GM15510 (cell line): ENCODE measurements around the gene TAOK1.

ENCODE experiments used
- POLR2A ChIP-seq: IDR thresholded peaks from 3 replicates; pipeline ENCODE4 v1.6.1; 2011; ENCODE audit warnings: borderline replicate concordance; ENCODE audit not compliant: insufficient read length; ENCODE audit errors: extremely low read depth

TAOK1 gene

DNA sequence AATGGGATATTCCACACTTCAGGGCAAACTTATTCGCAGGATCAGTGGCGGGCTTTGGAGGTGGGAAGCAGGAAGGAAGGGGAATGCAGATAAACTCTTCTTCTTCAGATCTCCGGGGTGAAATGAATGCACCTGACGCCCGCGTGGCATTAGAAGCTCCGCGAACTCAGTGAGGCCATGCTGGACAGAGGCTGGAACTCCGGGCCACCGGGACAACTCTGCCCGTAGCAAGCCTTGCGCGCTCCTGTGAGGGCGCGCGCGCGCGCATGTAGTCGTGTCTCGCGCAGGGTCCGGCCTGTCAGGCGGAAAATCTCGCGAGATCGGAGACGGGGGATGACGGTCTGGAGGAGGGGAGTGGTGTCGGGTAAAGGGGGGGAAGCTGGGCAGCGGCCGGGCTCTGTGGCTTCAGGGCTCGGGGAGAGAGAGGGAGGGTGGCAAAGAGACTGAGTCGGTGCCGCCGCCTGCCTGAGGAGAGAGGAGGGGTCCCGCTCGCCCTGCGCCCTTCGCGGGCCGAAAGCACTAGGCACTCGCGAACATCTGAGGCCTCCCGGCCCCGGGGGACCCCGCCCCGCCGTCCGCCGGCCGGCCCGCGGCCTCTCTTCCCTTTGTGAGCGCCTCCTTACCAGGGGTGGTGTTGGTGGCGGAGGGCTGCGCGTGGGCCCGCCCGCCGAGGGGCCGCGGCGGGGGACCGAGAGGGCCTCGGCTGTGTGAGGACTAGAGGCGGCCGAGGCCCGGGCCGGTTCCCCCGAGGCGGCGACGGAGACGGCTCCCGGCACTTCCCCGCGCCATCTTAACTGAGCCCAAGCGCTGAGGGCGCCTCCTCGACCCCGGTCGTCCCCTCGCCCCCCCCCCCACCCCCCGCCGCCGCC, at the start of gene TAOK1:
TAOK1 (plus strand) TSS at position 382 of the 869 bp plus-strand sequence. CDS start 61,186 bp downstream, outside the sequence.
- peak; percentile 91 for TF ChIP-seq POLR2A

- no peak for TF ChIP-seq POLR2A
Observed at GRCh38 chr17:29341726-29342125, 48.4 kb upstream of the TAOK1 start.

DNA sequence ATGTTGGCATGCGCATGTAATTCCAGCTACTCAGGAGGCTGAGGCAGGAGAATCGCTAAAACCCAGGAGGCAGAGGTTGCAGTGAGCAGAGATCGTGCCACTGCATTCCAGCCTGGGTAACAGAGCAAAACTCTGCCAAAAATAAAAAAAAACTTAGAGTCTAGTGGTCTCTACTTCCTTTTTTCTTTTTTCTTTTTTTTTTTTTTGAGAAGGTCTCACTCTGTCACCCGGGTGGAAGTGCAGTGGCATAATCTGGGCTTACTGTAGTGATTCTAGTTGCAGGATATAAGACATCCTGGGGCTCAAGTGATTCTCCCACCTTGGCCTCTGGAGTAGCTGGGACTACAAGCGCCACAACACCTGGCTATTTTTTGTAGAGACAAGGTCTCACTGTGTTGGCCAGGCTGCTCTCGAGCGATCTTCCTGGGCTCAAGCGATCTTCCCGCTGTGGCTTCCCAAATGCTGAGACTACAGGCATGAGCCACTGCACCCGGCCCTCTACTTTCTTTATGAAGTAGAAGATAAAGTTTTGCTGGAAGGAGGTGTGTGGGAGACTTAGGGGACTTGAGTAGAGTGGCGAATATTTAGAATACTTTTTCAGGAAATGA, 47.9 kb upstream of the TAOK1 start:
- TF ChIP-seq POLR2A: no peak

DNA sequence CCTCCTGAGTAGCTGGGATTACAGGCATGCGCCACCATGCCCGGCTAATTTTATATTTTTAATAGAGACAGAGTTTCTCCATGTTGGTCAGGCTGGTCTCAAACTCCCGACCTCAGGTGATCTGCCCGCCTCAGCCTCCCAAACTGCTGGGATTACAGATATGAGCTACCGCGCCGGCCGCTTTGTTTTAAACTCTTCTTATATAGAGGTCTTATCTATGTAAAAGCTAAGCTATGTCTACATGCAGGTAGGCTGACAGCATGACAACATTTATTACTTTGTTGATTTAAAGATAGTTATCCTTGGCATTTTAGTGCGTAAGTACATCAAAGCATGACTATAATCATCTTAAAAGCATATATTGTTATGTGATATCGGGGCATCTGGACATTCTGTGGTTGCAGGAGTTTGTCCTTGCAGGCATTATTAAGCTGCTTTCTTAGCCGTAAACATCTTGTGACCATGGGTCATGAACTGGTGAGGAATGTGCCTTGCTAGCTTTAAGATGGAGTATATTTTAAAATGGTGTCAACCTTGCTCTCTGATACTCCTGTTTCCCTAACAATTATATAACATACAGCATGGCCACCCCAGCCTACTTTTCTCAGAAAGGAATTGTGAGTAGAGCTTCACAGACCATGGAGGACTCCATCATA, 45.8 kb upstream of the TAOK1 start:
- no peak for TF ChIP-seq POLR2A

DNA sequence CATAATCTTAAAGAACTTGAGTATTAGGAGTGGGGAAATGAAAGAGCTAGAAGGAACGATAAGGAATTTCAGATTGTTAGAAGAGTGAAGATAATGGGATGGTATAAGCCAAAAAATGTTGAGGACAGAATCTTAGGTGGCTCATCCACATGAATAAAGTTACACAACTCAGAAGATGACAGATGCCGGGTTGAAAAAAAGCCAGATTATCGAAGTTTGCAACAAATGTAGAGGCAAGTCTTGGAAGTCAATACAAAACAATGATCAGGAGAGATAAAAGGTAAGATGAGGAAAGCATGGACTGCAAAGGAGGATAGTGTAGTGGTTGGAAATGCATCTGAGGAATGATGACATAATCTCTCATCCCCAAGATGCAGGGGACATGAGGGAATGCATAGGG, 45.1 kb upstream of the TAOK1 start:
- no peak for TF ChIP-seq POLR2A

DNA sequence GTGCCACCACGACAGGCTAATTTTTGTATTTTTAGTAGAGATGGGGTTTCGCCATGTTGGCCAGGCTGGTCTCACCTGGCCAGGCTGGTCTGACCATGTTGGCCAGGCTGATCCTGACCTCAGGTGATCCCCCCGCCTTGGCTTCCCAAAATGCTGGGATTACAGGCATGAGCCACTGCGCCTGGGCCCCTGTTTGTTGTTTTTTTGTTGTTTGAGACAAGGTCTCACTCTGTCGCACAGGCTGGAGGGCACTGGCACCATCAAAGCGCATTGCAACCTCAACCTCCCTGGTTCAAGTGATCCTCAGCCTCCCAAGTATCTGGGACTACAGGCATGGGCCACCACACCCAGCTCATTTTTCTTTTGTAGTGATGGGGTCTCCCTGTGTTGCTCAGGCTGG, 43.7 kb upstream of the TAOK1 start:
- TF ChIP-seq POLR2A: no peak

DNA sequence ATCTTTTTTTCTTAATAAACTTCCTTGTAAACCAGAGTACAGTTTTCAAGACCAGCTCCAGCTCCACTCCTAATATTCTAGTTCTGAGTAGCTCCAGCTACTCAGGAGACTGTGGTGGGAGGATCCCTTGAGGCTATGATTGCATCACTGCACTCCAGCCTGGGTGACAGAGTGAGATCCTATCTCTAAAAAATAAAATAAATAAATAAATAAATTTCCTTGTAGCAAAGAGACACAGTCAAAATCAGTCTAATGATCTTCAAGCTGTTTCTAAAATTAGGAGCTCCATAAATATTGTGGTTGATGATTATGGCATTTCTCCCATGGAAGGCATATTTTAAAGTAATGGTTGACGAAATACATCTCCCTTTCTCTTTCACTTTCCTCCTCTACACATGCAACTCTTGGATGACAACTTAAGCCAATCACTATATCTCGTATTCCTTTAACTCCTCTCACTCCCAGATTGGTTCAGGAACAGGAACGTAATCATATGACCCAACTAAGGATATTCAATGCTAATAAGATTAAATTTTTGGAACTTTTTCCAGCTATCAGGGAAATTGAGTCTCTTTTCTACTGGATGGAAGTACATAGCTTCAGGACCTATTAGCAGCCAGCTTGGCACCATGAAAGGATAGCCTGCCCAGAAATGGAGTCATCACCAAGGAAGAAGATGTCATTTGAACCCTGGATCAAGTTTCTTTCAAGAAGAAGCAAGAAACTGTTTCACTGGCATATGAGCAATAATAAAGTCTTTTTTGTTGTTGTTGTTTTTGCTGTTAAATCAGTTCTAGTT, 42.1 kb upstream of the TAOK1 start:
- TF ChIP-seq POLR2A: no peak

DNA sequence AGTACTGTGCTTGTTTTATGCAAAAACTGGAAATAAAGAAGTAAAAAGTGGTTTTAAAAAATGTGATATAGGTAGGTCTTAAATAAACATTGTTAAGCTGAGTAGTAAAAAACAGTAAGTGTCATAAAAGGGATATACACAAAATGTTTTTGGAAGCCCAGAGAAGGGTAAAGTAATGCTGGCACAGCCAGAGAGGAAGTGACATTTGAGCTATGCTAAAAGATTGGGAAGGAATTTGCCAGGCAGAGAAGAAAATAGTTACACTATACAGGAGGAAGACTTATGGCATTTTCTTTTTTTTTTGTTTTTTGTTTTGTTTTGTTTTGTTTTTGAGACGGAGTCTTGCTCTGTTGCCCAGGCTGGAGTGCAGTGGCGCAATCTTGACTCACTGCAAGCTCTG, 40.8 kb upstream of the TAOK1 start:
- no peak for TF ChIP-seq POLR2A

- no peak for TF ChIP-seq POLR2A
Observed at GRCh38 chr17:29352146-29352545, 38.0 kb upstream of the TAOK1 start.

DNA sequence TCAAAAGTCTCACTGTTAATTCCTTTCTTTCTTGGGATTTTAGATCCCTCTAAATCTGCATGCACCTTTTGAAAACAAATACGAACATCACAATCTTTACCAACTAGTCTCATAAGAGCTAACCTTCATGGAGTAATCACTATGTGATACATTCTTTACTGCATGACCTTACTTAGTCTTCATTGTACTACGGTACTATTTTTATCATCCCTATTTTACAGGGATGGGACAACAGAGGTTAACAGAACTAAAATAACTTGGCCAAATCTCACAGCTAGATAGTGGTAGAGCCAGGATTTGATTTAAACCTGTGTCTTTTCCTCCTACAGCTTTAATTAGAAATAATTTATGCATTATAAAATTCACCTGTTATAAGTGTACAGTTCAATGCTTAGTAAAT, 32.9 kb upstream of the TAOK1 start:
- TF ChIP-seq POLR2A: no peak

DNA sequence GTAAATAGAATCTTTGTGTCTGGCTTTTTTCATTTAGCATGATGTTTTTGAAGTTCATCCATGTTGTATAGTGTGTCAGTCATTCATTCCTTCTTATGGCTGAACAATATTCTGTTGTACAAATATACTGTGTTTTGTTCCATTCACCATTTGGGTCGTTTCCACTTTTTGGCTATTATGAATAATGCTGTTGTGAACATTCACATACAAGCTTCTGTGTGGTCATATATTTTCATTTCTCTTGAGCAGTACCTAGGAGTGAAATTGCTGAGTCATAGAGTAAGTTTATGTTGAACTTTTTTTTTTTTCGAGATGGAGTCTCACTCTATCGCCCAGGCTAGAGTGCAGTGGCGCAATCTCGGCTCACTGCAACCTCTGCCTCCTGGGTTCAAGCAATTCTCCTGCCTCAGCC, 32.3 kb upstream of the TAOK1 start:
- no peak for TF ChIP-seq POLR2A

DNA sequence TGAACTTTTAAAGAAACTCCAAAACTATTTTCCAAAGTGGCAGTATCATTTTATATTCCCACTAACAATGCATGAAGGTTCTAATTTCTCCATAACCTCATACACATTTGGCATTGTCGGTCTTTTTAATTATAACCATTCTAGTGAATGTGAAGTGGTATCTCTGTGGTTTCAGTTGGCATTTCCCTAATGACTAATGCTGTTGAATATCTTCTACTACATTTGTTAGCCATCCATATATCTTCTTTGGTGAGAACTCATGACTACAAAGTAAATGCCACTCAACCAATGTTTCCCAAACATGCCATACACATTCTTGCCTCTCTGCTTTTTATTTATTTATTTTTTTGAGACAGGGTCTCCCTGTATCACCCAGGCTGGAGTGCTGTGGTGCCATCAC, 31.7 kb upstream of the TAOK1 start:
- no peak for TF ChIP-seq POLR2A

- no peak for TF ChIP-seq POLR2A
Observed at GRCh38 chr17:29359777-29360176, 30.4 kb upstream of the TAOK1 start.

DNA sequence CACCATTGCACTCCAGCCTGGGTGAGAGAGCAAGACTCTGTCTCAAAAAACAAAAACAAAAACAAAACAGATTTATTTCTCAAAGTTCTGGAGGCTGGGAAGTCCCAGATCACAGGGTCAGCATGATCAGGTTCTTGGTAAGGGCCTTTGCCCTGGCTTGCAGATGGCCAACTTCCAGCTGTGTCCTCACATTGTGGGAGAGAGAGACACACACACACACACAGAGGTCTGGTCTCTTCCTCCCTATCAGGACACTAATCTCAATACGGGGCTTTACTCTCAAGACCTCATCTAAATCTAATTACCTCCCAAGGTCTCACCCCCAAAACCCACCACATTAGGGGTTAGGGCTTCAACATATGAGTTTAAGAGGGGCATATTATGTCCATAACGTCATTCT, 26.4 kb upstream of the TAOK1 start:
- TF ChIP-seq POLR2A: no peak

DNA sequence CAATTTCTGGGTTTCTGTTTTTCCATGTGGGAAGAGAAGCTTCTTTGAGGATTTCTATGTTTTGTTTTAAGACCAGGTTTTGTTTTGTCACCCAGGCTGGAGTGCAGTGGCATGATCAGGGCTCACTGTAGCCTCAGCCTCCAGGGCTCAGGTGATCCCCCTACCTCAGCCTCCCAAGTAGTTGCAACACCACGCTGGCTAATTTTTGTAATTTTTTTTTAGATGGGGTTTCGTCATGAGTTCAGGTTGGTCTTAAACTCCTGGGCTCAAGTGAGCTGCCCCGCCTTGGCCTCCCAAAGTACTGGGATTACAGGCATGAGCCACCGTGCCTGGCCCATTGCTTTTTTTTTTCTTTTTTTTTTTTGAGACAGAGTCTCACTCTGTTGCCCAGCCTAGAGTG, 25.5 kb upstream of the TAOK1 start:
- TF ChIP-seq POLR2A: no peak
